ENCODE results near the gene OSBP. TPM values are rescaled to one million over a fixed set of nuclear protein-coding genes. Genes with fewer than 3 reads are reported as not detected.

OSBP gene
- total and polyA plus RNA-seq, 2 experiments from 2014 or later: 11.0 to 39.3 TPM

- H3K4me1 ChIP-seq (ENCODE audit: insufficient read depth): no peaks in the 10 kb centered on the region
- H3K79me2 ChIP-seq (replicated peaks; ENCODE audit: insufficient read depth): peaks cover 14% of the 10 kb centered on the region
- H3K27ac Mint-ChIP-seq: 0 out of 2 replicates have a peak overlapping the region, but pooled peaks have one; percentile 10
- no peak overlapping the region for H3K4me2 ChIP-seq
- H3K27ac ChIP-seq (ENCODE audit: low read depth): no peak overlapping the region
- H3K4me3 ChIP-seq: no peak overlapping the region
- H3K4me3 Mint-ChIP-seq: no peak overlapping the region
- ATAC-seq (no peak), DNase-seq (ENCODE audit: low spot score) (no peak)
- peaks cover 14% of the 10 kb centered on the region for H4K20me1 ChIP-seq (replicated peaks; ENCODE audit: insufficient read depth)
- peaks cover 44% of the 10 kb centered on the region for H3K36me3 ChIP-seq (ENCODE audit: insufficient read depth)
- no peak overlapping the region for H2AFZ ChIP-seq
- H3F3A ChIP-seq (replicated peaks; ENCODE audit: low read depth): no peaks in the 10 kb centered on the region
- no peaks in the 10 kb centered on the region for H3K9me3 Mint-ChIP-seq
- no peaks in the 10 kb centered on the region for H3K27me3 ChIP-seq (ENCODE audit: insufficient read depth)
- TF ChIP-seq POLR2AphosphoS5 (IDR thresholded peaks at IDR 0.05; ENCODE audit: low read depth) (no peak), ZNF331 (CRISPR knock-in tag; IDR thresholded peaks at IDR 0.05; ENCODE audit: low read depth) (no peak), ZNF462 (CRISPR knock-in tag; IDR thresholded peaks at IDR 0.05) (no peak), CREB1 (CRISPR knock-in tag; IDR thresholded peaks at IDR 0.05; ENCODE audit: low read depth) (no peak), EZH2 (IDR thresholded peaks at IDR 0.05; ENCODE audit: low read depth, unreplicated experiment) (no peak), CTCF (conservative IDR thresholded peaks at IDR 0.05; ENCODE audit: low read depth in 2 of 2) (no peak), STAT1 (IDR thresholded peaks at IDR 0.05; ENCODE audit: unreplicated experiment) (no peak), ZNF114 (CRISPR knock-in tag; IDR thresholded peaks at IDR 0.05) (no peak), NANOG (IDR thresholded peaks at IDR 0.05; ENCODE audit: borderline replicate concordance) (no peak), REST (IDR thresholded peaks at IDR 0.05; ENCODE audit: unreplicated experiment) (no peak)
- H3K9me2 ChIP-seq (ENCODE audit: insufficient read depth): no peaks in the 10 kb centered on the region
- H3K27me3 Mint-ChIP-seq (ENCODE audit: insufficient read depth, low read depth, poor library complexity): no peaks in the 10 kb centered on the region
- H3K36me3 Mint-ChIP-seq (ENCODE audit: low read depth): peaks cover 74% of the 10 kb centered on the region
- H3K4me1 Mint-ChIP-seq: no peaks in the 10 kb centered on the region
Measured at GRCh38 chr11:59602432-59602831, 13.1 kb downstream of the OSBP start.
